Liver (tissue), 3 donors: ENCODE measurements around the gene CCDC39.

Experiments
- EGR1 ChIP-seq, 2 donors: IDR thresholded peaks; 2 replicates each; pipeline ENCODE4 v1.6.1; 2016 to 2018; ENCODE audit warnings: antibody characterized with exemption in 2 of 2, low read depth in 2 of 2
- RAD21 ChIP-seq, 2 donors: IDR thresholded peaks; 2 replicates each; pipeline ENCODE4 v1.6.1; 2016; ENCODE audit warnings: antibody characterized with exemption in 2 of 2, mild to moderate bottlenecking in 2 of 2
- SP1 ChIP-seq: IDR thresholded peaks from 2 replicates; pipeline ENCODE4 v1.6.1; 2018; ENCODE audit warnings: antibody characterized with exemption, mild to moderate bottlenecking
- YY1 ChIP-seq: IDR thresholded peaks from 2 replicates; pipeline ENCODE4 v1.6.1; 2016; ENCODE audit warnings: antibody characterized with exemption, mild to moderate bottlenecking
- TF ChIP-seq, protein P1 (sequence below): IDR thresholded peaks from 2 replicates; pipeline ENCODE4 v1.6.1; 2016; ENCODE audit warnings: antibody characterized with exemption, mild to moderate bottlenecking
- TF ChIP-seq, protein P2 (sequence below): fragments of 150-350 bp; IDR thresholded peaks from 2 replicates; pipeline ENCODE4 v1.5.1; 2017; ENCODE audit warnings: improper control_type of control experiment, low read depth, low read length; ENCODE audit not compliant: missing input control
- TF ChIP-seq, protein P3 (sequence below): IDR thresholded peaks from 2 replicates; pipeline ENCODE4 v1.6.1; 2016; ENCODE audit warnings: antibody characterized with exemption
- donor health status: healthy.
- donor health status: healthy.

DNA sequence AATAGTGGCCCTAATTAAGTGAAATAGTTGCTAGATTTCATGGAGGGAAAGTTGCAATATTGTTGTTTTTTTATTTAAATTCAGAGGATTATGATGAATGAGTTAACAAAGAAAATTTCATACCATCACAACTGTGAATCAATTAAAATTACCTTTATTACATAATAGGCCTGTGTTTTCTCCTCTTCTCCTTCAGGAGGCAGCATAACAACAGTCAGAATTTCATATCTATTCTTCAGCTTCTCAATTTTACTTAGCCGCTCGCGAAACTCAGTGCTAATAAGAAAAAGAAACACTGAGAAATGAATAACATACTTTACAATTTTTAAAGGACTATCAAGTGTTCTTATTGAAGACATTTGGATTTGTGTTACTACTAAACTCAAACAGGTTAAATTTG is 48.0 kb downstream of the CCDC39 start:
- TF ChIP-seq SP1 (no peak), RAD21 (IDR thresholded peaks at IDR 0.05) (no peak), EGR1 (IDR thresholded peaks at IDR 0.05; ENCODE audit: low read depth in 2 of 2) (no peak), YY1 (no peak)
- TF ChIP-seq, protein P1, sequence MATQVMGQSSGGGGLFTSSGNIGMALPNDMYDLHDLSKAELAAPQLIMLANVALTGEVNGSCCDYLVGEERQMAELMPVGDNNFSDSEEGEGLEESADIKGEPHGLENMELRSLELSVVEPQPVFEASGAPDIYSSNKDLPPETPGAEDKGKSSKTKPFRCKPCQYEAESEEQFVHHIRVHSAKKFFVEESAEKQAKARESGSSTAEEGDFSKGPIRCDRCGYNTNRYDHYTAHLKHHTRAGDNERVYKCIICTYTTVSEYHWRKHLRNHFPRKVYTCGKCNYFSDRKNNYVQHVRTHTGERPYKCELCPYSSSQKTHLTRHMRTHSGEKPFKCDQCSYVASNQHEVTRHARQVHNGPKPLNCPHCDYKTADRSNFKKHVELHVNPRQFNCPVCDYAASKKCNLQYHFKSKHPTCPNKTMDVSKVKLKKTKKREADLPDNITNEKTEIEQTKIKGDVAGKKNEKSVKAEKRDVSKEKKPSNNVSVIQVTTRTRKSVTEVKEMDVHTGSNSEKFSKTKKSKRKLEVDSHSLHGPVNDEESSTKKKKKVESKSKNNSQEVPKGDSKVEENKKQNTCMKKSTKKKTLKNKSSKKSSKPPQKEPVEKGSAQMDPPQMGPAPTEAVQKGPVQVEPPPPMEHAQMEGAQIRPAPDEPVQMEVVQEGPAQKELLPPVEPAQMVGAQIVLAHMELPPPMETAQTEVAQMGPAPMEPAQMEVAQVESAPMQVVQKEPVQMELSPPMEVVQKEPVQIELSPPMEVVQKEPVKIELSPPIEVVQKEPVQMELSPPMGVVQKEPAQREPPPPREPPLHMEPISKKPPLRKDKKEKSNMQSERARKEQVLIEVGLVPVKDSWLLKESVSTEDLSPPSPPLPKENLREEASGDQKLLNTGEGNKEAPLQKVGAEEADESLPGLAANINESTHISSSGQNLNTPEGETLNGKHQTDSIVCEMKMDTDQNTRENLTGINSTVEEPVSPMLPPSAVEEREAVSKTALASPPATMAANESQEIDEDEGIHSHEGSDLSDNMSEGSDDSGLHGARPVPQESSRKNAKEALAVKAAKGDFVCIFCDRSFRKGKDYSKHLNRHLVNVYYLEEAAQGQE = no peak
- TF ChIP-seq, protein P2, sequence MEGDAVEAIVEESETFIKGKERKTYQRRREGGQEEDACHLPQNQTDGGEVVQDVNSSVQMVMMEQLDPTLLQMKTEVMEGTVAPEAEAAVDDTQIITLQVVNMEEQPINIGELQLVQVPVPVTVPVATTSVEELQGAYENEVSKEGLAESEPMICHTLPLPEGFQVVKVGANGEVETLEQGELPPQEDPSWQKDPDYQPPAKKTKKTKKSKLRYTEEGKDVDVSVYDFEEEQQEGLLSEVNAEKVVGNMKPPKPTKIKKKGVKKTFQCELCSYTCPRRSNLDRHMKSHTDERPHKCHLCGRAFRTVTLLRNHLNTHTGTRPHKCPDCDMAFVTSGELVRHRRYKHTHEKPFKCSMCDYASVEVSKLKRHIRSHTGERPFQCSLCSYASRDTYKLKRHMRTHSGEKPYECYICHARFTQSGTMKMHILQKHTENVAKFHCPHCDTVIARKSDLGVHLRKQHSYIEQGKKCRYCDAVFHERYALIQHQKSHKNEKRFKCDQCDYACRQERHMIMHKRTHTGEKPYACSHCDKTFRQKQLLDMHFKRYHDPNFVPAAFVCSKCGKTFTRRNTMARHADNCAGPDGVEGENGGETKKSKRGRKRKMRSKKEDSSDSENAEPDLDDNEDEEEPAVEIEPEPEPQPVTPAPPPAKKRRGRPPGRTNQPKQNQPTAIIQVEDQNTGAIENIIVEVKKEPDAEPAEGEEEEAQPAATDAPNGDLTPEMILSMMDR = no peak
- TF ChIP-seq, protein P3, sequence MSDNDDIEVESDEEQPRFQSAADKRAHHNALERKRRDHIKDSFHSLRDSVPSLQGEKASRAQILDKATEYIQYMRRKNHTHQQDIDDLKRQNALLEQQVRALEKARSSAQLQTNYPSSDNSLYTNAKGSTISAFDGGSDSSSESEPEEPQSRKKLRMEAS = no peak
